ENCODE data around the gene RAB7B.

RAB7B gene

DNA sequence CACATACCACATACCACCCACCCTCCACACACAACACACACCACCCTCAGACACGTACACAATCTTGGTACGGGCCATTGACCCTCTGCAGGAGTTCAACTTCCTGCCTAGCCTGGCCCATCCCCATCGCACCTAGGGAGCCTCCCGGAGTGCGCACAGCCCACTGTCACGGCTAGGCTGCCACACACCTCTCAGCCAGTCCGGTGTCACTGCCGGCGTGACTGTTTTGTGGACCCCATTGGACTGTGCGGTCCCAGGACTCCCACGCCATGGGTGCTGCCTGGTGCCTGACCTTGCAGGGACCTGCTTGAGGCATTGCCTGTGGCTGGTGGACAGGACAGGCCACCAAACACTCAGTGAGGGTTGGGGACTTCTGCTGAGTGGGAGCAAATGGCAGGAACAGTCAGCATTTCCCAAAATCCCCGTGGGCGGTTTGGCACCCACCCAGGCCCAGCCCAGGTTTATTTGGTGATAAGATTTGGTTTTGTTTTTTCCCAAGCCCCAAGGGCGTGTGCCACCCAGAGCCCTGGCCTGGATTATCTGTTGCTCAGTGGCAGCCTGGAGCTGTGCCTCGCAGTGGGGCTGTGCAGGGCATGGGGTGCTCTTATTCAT lies 27.7 kb downstream of the RAB7B start:
- DNase-seq (ENCODE audit: extremely low read depth in 1 of 2, low read depth in 1 of 2), result no peak

DNA sequence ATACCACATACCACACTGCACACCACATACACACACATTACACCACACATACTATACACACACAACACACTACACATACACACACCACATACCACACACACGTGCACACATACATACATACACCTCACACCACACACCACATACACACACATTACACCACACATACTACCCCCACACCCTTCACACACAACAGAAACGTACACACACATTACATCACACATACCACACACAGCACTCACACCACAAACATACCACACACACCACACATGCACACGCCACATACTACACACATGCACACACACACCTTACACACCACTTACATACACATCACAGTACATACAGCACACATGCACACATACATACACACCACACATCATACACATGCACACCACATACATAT lies 28.5 kb downstream of the RAB7B start:
- no peak for DNase-seq (ENCODE audit: extremely low read depth in 1 of 2, low read depth in 1 of 2)

DNA sequence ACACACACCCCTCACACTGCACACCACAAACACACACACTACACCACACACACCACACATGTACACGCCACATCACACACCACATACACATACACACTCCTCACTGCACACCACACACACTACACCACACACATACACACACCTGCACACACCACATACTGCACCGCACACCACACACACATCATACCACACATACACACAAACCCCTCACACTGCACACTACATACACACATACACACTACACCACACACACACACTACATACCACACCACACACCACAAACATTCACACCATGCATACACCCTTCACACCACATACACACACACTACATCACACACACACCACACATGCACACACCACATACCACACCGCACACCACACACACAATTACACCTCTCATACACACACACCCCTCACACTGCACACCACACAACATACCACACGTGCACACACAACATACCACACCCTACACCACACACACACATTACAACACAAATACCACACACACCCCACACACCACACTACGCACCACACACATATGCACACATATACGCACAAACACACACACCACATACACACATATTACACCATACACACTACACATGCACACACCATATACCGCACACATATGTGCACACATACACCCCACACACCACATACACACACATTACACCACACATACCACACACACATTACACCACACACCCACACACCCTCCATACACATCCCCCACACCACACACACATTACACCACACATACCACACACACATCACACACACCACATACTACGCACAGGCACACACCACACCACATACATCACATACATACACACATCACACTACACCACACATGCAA lies 29.6 kb downstream of the RAB7B start:
- no peak for DNase-seq (ENCODE audit: extremely low read depth in 1 of 2, low read depth in 1 of 2)

DNA sequence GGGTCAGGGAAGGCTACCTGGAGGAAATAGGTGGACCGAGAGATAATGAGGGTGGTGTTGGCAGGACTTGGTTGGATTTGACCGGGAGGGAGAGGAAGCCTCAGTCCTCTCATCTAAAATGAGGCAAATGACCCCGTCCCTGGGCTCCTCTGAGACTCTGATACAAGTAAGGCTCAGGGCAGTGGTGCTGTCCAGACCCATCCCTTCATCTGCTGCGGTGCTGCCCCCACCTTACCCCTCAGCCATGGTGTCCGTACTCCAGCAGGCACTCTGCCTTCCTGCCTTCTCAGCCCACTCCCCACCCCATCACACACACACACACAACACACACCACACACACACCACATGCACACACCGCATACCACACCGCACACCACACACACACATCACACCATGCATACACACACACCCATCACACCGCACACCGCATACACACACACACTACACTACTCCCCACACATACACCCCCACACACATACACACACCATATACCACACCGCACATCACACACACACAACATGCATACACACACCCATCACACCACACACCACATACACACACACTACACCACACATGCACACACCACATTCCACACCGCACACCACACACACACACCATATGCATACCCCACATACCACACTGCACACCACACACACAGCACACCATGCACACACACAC lies 30.6 kb downstream of the RAB7B start:
- no peak for DNase-seq (ENCODE audit: extremely low read depth in 1 of 2, low read depth in 1 of 2)

DNA sequence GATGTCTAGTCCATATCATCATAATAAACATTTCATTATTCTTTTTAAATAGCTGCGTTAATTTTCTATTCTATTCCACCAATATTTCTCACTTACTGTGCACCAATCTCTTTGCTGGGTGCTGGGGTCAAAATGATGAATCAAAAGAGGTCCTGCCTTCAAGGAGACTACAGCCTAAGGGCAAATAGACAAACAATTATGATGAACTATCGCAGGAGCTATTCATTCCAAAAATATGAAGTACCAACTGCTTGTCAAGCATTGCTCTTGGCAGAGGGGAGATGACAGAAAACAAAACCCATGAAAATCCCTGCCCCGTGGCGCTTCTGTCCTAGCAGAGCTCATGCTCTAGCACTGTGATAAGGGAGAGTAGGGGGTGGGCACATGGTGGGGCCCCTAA lies 31.1 kb downstream of the RAB7B start:
- DNase-seq (ENCODE audit: extremely low read depth in 1 of 2, low read depth in 1 of 2), result no peak

DNA sequence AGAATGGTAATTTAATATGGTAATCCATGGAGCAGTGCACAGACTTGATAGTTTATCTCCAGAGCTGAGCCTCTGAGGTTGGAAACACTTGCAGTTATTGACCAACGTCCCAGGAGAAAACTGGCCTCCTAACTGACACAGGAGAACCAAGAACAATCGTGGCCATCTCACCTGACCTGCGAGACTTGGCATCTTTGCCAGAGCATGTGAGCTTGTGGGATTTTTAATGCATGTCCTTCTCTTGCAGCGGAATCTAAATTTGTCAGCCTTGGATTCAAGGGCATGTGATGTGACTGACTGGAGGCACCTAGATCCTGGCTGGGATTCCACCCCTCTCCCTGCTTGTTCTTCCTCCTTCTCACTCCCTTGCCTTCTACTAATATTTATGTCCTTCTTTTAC lies 32.1 kb downstream of the RAB7B start:
- DNase-seq (ENCODE audit: extremely low read depth in 1 of 2, low read depth in 1 of 2), result no peak

DNA sequence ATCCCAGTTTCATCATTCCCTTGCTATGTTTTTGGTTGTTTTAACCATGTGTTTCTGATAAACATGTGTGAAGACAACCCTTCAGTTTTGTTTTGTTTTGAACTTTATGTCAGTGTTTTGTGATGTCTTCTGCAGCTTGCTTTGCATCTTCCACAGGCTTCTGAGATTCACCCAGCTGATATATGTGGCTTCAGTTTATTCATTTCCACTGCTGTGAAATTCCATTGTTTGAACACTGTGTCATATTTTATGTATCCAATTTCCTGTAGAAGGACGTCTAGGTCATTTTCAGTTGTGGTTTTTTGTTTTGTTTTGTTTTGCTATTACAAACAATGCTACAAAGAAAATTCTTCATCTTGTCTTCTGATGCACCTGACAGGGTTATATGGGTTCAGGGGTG lies 32.7 kb downstream of the RAB7B start:
- DNase-seq (ENCODE audit: extremely low read depth in 1 of 2, low read depth in 1 of 2), result no peak

DNA sequence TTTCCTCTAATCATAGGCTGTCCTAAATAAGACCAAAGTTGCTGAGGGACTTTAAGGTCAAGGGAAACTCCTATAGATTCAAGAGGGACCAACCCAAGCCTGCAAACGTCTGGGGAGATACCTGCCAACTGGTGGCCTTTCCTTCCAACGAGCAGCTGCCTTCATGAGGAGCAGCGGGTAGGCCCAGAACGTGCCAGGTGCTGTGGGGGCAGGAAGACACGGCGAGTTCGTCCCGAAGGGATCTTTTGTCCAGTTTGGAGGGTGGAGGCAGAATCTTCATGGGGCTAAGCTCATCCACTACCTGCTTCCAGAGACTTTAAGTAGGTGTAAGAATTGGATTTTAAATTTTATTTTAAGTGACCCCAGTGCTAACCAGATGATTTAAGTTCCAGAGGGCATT lies 34.0 kb downstream of the RAB7B start:
- no peak for DNase-seq (ENCODE audit: extremely low read depth in 1 of 2, low read depth in 1 of 2)

DNA sequence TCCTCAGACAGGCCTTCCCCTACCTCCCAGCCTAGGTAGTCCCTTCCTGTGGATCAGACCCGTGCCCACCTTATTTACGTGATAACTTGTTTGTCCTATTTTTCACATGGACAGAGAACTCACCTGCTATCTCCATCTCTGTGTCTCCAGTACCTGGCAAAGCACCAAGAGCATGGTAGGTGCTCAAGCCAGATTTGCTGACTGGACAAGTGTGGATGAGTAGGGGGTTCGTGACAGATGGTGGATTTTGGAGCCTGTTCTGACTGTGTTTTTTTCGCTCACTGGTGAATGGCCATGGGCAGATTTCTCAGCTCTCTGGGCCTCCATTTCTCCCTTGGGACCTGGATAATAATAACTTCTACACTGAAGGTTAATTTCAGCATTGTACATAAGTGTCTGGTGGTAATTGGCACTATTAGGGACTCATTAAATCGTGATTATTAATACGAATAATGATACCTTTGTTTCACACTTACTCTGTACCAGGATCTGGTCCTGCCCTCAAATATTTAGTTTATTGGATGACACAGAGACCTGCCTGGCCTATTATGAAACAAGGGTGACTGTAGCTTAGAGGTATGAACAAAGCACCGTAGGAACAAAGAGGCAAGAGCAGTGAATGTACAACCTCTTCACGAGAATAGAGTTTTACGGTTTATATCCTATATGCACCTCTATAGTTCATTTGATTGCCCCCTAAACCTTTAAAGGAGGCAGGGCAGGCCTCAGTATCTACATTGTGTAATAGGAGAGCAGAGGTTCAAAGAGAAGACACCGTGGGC lies 35.5 kb downstream of the RAB7B start:
- DNase-seq (ENCODE audit: extremely low read depth in 1 of 2, low read depth in 1 of 2), result no peak

DNA sequence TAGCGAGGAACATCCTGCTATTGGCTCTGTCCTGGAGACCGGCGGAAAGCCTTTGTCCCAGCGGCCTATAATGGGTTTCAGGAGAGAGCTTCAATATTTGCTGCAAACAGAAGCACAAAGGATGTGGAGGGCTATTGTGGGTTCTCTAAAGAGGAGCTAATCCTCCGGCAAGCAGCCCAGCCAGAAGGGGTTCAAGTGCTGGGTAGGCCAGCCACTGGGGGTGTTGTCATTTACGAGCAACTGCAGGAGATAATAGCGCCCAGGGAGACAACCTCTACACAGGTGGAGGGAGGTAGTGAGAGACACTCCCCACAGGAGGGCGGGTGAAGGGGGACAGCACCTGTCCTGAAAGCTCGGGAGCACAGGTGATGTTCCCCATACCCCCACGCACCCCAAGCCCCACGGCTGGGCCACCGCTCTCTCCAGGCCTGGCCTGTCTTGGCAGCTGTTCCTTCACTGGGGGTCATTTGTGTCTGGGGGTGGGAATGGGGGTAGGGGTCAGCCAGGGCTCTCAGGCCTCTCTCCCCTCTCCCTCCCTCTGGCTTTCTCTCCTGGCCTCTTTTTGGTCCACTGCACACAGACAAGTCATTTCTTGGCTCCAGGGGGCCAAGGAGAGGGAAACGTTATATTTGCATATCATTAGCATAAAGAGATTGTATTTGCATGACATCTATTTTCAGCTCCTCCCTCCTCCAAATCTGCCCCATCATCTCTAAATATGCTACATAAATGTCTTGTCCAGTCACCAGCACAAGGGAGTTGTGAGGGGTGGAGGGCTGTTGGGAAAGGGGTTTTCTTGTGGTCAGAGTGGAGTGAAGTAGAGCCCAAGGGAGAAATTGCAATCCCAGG lies 37.9 kb downstream of the RAB7B start:
- no peak for DNase-seq (ENCODE audit: extremely low read depth in 1 of 2, low read depth in 1 of 2)

DNA sequence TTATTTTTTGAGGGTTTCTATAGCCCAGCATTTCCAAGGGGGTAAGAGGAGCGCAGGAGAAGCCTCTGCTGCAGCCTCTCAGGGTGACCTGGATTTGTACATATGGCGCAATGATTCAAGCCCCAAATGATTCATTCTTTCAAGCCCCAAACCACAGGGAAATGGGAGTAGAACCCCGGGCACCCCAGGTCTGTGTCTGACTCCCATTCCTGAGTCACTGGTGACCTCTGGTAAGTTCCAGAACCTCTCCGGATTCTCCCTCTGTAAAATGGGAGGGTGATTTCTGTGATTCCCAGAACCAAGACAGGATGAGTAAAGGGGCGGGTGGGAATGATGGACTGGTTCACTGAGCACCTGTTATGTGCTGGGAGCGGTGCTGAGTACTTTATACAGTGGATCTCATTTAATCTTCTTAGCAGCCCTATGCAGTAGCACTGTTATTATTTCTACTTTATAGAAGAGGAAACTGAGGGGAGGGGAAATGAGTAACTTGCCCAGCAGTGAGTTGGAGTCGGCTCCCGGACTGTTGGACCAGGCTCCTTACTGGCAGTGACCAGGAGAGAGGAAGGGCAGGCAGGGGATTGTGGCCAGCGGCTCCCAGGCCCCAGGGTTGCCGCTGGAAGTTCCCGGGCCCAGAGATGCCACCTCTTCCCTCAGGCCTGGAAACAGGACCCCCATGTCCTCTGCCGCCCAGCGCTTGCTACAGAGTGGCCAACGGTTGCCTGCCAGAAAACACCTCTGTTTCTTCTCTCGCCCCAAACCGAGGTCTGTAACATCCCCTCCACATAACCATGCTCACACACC lies 39.6 kb downstream of the RAB7B start:
- no peak for DNase-seq (ENCODE audit: extremely low read depth in 1 of 2, low read depth in 1 of 2)

DNA sequence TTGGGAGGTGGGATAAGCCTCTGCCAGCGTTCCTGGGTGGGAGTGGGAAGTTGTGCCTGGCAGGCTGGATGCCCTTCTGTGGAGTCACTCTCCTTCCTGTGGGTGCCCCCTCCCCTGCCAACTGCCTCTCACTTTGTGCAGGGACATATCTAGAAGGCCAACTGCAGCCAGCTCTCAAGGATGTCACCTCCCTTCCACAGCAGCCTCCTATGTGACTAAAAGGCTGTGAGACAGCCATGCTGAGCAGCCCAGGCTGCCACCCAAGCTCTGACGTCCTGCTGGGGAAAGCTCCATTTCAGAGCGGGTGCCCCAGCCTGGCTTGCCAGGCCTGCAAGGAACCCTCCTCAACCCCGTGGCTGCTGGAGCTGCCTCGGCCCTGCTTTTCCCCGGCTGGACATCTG lies 40.4 kb downstream of the RAB7B start:
- no peak for DNase-seq (ENCODE audit: extremely low read depth in 1 of 2, low read depth in 1 of 2)

DNA sequence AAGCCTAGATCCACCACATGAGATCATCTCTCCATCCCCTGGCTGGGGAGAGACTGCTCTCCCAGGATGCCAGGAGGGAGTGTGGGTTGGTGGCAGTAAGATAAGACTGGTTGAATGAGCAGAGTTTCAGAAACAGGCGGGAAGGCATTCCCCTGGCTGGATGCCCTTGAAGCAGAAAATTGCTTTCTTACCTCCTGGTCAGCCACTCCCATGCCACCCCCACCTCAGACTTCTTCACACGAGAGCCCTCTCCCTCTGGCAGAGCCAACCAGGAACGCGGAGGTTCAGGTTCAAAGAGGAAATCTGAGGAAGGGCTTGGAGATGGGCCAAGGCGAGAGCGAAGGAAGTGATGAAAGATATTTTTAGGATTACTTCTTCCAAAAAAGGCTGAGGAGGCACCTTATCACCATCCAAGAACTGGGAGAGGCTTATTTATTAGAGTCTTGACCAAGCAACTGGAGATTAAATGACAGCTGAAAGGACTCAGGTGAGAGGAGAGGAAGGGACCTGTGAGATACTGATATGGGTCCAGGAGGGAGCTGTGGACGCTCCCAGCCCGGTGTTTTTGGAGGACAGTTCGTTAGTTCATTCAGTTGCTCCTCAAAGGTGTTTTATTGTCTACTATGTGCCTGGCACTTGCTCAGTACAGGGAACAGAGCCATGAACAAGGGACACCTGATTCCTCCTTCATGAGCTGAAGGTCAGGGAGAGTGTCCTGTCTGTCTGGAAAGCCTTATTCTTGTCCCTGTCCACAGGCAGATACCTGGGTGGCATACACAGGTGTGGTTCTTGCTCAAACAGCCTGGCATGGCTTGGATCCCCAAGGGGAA lies 41.0 kb downstream of the RAB7B start:
- no peak for DNase-seq (ENCODE audit: extremely low read depth in 1 of 2, low read depth in 1 of 2)

DNA sequence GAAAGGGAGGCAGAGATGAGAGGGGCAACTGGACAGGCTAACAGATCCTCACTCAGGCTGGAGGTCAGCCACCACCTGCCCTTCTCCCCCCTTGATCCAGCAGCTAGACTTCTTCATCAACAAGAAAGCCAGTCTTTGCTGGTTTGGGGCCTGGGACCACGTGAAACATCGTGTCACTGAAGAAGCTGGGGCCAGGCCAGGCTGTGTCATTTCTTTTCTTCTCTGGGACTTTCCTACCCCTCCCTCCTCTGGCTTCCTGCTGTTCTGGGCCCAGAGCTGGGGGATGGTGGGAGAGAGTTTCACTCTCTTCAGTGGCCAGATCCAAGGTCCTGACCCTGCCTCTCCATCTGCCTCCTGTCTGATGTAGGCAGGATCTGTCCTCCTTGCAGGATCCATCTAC lies 41.8 kb downstream of the RAB7B start:
- no peak for DNase-seq (ENCODE audit: extremely low read depth in 1 of 2, low read depth in 1 of 2)

DNA sequence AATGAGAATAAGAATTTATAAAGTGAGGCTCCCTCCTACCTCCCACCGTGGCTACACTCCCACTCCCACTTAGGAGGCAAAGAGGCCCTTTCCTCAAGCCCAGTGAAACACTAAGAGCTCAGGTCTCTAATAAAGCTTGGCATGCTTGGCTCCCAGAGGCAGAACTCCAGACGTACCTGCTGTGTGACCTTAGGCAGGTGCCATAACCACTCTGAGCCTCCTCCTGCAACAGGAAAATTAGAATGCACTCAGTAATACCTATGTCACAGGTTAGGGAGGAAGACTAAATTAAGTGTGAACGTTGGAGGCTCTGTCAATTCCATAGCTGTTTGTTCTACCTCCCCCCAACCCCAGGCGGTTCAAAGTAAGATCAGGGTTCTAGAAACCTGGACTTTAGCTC lies 43.4 kb downstream of the RAB7B start:
- DNase-seq (ENCODE audit: extremely low read depth in 1 of 2, low read depth in 1 of 2), result no peak

DNA sequence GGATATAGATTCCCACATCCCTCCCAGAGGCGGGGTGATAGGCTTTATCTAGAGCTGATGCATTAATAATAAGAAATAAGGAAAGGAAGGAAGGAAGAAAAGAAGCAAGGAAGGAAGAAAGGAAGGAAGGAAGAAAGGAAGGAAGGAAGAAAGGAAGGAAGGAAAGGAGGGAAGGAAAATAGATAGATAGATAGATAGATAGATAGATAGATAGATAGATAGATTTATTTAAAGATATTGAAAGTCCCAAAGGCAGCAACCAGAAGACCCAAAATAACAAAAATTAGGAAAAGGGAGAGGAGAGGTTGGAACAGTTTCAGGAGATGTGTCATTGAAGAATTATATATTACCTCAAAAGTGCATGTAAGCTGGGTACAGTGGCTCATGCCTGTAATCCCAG lies 47.7 kb downstream of the RAB7B start:
- no peak for DNase-seq (ENCODE audit: extremely low read depth in 1 of 2, low read depth in 1 of 2)

DNA sequence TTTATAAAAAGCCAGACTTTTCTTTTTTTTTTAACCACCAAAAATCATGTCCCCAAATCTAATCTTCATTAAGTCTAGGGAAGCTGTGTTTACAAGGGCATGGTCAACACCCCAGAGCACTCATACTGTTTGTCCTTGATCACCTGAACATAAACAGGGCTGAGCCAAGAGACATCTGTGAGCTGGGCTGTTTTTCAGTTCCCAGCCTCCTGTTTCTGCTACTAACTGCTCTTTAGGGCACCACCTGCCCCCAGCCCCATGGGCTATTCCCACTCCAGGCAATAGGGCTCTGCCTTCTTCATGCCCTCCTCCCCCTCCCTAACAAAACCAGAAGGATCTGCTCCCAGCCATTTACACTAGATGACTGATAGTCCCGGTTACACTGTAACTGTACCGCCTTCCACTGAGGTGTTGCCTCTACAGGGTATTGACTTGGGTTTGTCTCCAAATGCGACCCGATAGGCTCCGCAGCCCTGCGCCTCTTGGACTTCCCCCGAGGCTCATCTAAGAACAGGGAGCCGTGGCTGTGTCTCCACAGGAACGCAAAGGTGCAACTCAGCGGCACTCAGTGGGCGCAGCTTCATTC lies 48.3 kb downstream of the RAB7B start:
- no peak for DNase-seq (ENCODE audit: extremely low read depth in 1 of 2, low read depth in 1 of 2)

DNA sequence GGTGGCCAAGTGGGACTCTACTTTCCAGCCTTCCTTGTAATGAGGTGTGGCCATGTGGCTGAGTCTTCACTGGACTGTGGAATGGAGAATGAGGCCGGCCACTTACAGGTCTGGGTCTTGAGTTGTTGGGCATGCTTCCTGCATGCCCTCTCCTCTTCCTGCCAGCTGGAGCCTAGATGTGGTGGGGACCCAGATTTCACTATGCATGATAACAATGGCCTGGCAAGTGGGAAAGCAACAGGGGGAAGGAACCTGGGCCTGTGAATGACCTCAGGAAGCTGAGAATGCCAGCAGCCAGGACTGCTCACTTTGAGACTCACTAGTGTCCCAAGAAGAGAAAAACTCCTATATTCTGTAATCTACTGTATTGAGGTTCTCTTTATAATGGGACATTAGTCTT lies 51.4 kb downstream of the RAB7B start:
- DNase-seq (ENCODE audit: extremely low read depth in 1 of 2, low read depth in 1 of 2), result no peak

All from activated CD8-positive, alpha-beta memory T cell treated with anti-CD3 and anti-CD28 coated beads for 1 hour (primary cell).